Activated CD4-positive, alpha-beta memory T cell treated with anti-CD3 and anti-CD28 coated beads, Interleukin-2, amount 10 ng/mL, durations not matched to agents 7 days and 5 days (primary cell): ENCODE measurements around the gene FNDC3B. TPM values are rescaled to one million over a fixed set of nuclear protein-coding genes. Genes with fewer than 3 reads are reported as not detected.

Source experiments
- CTCF ChIA-PET: fragments of 350-600 bp; sonication (Branson Sonifier 250); formaldehyde crosslinking; loops from one replicate; lab custom pipeline; 2021; ENCODE audit warnings: antibody characterized with exemption, inconsistent platforms; lab: Charles Lee
- POLR2A ChIA-PET: fragments of 350-600 bp; sonication (Branson Sonifier 250); formaldehyde crosslinking; loops from one replicate; lab custom pipeline; 2021; ENCODE audit warnings: antibody characterized with exemption; lab: Charles Lee
- DNase-seq: peaks from one replicate; pipeline ENCODE4 v3.0.0-alpha.2; 2020
- H3K27ac Mint-ChIP-seq: one replicate; pipeline ENCODE4 v1.8.0; 2021; ENCODE audit warnings: mild to moderate bottlenecking, mixed read lengths
- H3K27me3 Mint-ChIP-seq: one replicate; pipeline ENCODE4 v1.8.0; 2021; ENCODE audit warnings: mixed read lengths
- H3K36me3 Mint-ChIP-seq: one replicate; pipeline ENCODE4 v1.8.0; 2021; ENCODE audit warnings: low read depth, mixed read lengths
- H3K4me1 Mint-ChIP-seq: one replicate; pipeline ENCODE4 v1.8.0; 2021; ENCODE audit warnings: mixed read lengths
- H3K4me3 Mint-ChIP-seq: one replicate; pipeline ENCODE4 v1.8.0; 2021; ENCODE audit warnings: mild to moderate bottlenecking, mixed read lengths
- H3K9me3 Mint-ChIP-seq: one replicate; pipeline ENCODE4 v1.8.0; 2021; ENCODE audit warnings: mixed read lengths
- total RNA-seq, 2 experiments: library from RNA; stranded (reverse); gene quantifications; one replicate each; pipeline ENCODE4 v1.2.3, GENCODE V29; 2021

Gene FNDC3B
- total RNA-seq, 2 experiments from 2014 or later: 21.6 to 21.8 TPM

DNA sequence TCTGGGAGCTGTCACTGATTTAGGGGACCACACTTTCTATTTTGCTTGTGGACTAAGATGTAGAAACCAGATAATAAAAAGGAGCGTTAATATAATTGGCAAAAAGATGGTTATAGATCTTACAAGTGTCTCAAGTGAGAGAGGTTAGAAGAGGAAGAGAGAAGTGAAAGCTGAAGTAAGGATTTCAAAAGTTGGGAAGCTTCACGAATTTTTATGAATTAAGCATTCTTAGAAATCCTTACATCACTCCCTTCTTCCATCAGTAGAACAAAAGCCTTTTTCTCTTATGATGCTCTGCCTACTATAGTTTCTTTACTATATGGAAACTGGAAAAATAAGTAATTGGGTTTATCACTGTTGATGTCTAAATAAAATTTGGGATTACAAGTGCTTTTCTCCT is 146.5 kb downstream of the FNDC3B start:
- Mint-ChIP-seq H3K27ac (no peak overlapping the region), H3K36me3 (no peaks in the 10 kb centered on the region), H3K4me1 (peaks cover 9% of the 10 kb centered on the region), H3K9me3 (no peaks in the 10 kb centered on the region), H3K4me3 (no peak overlapping the region), H3K27me3 (no peaks in the 10 kb centered on the region)
- ChIA-PET POLR2A (no interaction called here), CTCF (no interaction called here)
- DNase-seq: no peak

DNA sequence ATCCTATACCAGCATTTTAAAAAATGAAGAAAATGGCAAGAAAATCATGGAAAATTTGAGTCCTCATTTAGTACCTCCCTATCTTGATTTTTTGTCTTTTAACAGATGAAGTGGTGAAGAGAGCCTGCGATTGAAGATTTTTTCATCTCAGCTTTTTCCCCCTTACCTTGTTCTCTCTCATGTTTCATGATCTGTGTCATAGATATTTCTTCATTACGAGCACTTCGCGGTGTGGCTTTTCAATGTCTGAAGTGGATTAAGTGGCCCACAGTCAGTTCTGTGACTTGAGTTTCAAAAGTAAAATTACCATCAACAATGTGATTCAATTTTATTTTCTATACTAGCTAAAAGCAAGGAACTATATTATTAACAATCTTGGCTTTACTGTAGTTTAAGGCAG is 147.2 kb downstream of the FNDC3B start:
- no peak for DNase-seq
- Mint-ChIP-seq H3K4me1 (peaks cover 9% of the 10 kb centered on the region), H3K27ac (no peak overlapping the region), H3K4me3 (no peak overlapping the region), H3K27me3 (no peaks in the 10 kb centered on the region), H3K36me3 (no peaks in the 10 kb centered on the region), H3K9me3 (no peaks in the 10 kb centered on the region)
- CTCF ChIA-PET: no interaction called here
- POLR2A ChIA-PET: no interaction called here

DNA sequence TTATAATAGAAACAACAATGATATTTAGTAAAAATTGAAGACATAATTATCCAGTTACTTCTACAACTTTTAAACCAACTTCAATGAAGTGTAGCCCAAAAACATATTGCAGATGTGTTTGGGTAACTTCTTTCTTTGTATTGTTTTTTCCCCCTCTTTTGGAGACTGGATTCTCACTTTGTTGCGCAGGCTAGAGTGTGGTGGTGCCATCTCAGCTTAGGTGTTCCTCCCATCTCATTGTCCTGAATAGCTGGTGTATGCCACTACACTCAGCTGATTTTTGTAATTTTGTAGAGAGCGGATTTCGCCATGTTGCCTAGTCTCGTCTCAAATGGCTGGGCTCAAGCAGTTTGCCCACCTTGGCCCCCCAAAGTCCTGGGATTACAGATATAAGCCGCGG is 148.1 kb downstream of the FNDC3B start:
- no peaks in the 10 kb centered on the region for H3K36me3 Mint-ChIP-seq
- POLR2A ChIA-PET: no interaction called here
- no peak for DNase-seq
- peaks cover 2% of the 10 kb centered on the region for H3K4me1 Mint-ChIP-seq
- no peaks in the 10 kb centered on the region for H3K27me3 Mint-ChIP-seq
- CTCF ChIA-PET: no interaction called here
- H3K4me3 Mint-ChIP-seq: no peak overlapping the region
- no peaks in the 10 kb centered on the region for H3K9me3 Mint-ChIP-seq
- no peak overlapping the region for H3K27ac Mint-ChIP-seq

DNA sequence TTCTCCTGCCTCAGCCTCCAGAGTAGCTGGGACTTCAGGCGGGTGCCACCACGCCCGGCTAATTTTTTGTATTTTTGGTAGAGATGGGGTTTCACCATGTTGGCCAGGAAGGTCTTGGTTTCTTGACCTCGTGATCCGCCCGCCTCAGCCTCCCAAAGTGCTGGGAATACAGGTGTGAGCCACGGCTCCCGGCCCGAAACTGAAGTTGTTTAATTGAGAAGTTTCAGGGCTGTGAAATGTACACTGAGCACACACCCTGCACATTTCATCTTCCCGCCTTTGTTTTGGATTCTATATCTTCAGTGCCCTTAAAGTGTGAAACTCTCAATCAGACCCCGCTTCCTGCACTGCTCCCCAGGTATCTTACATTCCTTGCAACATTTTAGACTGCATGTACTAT is 149.1 kb downstream of the FNDC3B start:
- Mint-ChIP-seq H3K27me3 (no peaks in the 10 kb centered on the region), H3K36me3 (no peaks in the 10 kb centered on the region), H3K9me3 (no peaks in the 10 kb centered on the region), H3K4me1 (no peaks in the 10 kb centered on the region), H3K4me3 (no peak overlapping the region), H3K27ac (no peak overlapping the region)
- DNase-seq: no peak
- POLR2A ChIA-PET: no interaction called here
- CTCF ChIA-PET: interaction anchor here (0.6 kb wide), 1 partner anchor 236 kb away, joined by 3 read pairs; no protein-coding TSS in a partner anchor

DNA sequence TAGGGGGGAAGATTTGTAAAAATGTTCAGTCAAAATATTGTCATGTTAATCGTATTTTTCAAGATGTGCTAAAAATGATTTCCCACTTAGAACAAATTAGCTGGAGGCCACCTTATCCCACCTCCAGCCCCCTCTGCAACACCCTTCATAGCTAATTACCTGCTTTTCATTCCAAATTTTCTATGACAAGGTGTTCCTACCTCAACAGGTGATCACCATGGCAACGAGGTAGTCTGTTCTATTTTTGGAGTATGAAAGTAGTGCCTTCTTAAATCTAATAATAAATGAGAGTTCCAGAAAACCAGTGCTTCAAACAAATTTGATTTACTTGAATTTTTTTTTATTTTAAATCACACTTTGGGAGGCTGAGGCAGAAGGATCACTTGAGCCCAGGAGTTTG is 149.8 kb downstream of the FNDC3B start:
- POLR2A ChIA-PET: no interaction called here
- no peak for DNase-seq

DNA sequence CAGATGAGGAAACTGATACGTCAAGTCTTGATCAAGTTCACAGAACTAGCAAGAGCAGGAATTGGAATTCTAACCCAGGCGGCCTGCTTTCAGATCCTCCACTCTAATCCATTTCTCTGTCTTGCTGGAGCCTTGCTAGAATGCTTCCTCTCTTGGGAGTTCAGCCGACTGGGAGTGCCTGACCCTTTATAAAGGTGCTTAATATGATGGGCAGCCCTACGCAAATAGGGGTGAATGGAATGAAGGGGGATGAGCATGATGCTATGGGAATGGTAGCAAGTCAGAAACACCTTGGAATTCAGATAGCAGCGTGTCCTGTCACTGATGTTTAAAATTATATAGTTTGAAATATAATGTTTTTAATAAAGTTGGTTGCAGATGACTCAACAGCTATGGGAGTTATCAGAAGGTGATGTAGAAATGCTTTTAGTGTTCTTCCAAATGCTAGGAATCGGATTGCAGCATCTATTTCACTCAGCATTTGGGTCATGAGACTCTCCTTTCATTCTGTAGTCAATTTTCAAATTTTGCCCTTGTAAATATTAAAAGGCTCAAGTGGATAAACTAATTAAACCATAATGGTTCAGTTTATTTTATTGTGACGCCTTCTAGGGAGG is 150.7 kb downstream of the FNDC3B start:
- CTCF ChIA-PET: no interaction called here
- H3K4me3 Mint-ChIP-seq: no peak overlapping the region
- POLR2A ChIA-PET: no interaction called here
- no peaks in the 10 kb centered on the region for H3K9me3 Mint-ChIP-seq
- no peak overlapping the region for H3K27ac Mint-ChIP-seq
- no peaks in the 10 kb centered on the region for H3K4me1 Mint-ChIP-seq
- H3K27me3 Mint-ChIP-seq: no peaks in the 10 kb centered on the region
- H3K36me3 Mint-ChIP-seq: no peaks in the 10 kb centered on the region
- DNase-seq: no peak

More for the DNA sequence above, 149.8 kb downstream of the FNDC3B start:
- no peaks in the 10 kb centered on the region for H3K9me3 Mint-ChIP-seq
- H3K4me1 Mint-ChIP-seq: no peaks in the 10 kb centered on the region
- no peak overlapping the region for H3K4me3 Mint-ChIP-seq
- CTCF ChIA-PET: no interaction called here
- no peak overlapping the region for H3K27ac Mint-ChIP-seq
- H3K36me3 Mint-ChIP-seq: no peaks in the 10 kb centered on the region
- no peaks in the 10 kb centered on the region for H3K27me3 Mint-ChIP-seq

DNA sequence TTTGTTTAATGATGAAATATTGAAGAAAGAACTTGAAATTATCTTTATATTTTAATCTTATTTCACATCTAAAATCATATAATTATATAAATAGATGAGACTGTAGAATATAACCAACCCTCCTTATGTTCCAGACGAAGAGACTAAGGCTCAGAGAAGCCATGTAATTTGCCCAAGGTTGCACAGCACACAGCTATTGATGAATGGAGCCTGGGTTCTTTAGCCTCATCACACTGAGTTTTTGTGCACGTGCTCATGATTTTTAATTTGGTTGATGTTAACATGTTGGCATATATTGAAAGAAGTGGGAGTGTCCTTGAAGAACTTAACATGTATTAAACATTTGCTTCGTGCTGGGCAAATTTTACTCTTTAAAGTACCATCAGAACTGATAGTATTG is 151.6 kb downstream of the FNDC3B start:
- Mint-ChIP-seq H3K4me1 (no peaks in the 10 kb centered on the region), H3K27ac (no peak overlapping the region), H3K9me3 (no peaks in the 10 kb centered on the region), H3K27me3 (no peaks in the 10 kb centered on the region), H3K36me3 (no peaks in the 10 kb centered on the region), H3K4me3 (no peak overlapping the region)
- CTCF ChIA-PET: no interaction called here
- no peak for DNase-seq
- POLR2A ChIA-PET: no interaction called here

DNA sequence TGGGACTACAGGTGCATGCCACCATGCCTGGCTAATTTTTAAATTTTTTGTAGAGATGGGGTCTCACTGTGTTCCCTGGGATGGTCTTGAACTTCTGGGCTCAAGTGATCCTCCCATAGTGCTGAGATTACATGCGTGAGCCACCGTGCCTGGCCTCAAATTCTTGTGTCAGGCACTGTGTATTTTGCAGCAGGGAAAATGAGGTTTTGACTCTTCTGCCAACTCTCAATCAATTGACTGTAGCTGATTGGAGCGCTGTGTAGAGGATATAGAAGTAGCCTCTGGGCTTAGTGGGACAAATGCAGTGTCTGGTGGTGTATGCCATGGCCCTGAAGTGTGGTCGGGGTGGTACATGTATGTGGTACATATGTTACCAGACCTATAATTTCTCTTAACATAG is 152.3 kb downstream of the FNDC3B start:
- H3K9me3 Mint-ChIP-seq: no peaks in the 10 kb centered on the region

DNA sequence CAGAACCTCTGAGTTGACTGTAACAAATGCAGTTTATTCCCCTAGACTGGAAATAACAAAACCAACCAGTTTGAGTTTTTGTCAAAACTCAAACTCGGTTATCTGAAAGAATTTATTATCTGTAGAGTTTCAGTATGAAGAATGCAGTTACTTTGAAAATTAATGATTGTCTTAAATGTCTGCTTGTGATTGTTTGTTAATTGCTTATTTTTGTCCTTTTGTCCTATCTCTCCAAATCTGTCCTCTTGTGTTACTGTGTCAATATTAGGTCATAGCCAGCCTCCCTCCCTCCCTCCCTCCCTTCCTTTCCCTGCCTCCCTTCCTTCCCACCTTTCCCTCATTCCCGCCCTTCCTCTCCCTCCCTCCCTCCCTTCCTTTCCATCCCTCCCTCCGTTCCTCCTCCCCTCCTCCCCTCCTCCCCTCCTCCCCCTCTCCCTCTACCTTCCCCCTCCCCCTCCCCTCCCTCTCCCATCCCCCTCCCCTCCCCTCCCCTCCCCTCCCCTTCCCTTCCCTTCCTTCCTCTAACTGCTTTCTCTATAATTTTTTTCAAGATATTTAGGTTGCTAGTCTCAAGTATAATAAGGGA is 153.5 kb downstream of the FNDC3B start:
- no peak overlapping the region for H3K4me3 Mint-ChIP-seq
- CTCF ChIA-PET: no interaction called here

More for the DNA sequence above, 152.3 kb downstream of the FNDC3B start:
- Mint-ChIP-seq H3K36me3 (no peaks in the 10 kb centered on the region), H3K4me3 (no peak overlapping the region), H3K27me3 (no peaks in the 10 kb centered on the region), H3K4me1 (no peaks in the 10 kb centered on the region), H3K27ac (no peak overlapping the region)
- DNase-seq: no peak
- ChIA-PET CTCF (no interaction called here), POLR2A (no interaction called here)

DNA sequence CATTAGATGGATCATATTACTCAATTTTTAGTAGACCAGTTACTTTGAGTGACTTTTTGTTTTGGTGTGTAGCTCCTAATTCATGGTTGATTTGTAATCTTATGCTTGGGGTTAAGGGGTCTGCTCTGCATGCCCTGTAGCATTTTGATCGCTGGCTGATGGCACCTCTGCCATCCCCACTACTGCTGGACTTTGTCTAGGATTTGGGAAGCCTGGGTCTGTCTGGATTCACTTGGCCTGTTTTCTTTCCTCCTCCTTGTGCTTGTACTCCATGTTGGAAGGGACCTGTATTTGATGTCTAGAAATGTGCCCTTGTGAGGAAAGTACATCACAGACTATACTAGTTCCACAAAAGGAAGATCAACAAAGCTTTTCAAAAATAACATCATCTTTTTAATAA is 154.1 kb downstream of the FNDC3B start:
- no peak overlapping the region for H3K27ac Mint-ChIP-seq
- CTCF ChIA-PET: no interaction called here
- H3K27me3 Mint-ChIP-seq: no peaks in the 10 kb centered on the region
- H3K9me3 Mint-ChIP-seq: no peaks in the 10 kb centered on the region
- no peaks in the 10 kb centered on the region for H3K4me1 Mint-ChIP-seq
- POLR2A ChIA-PET: no interaction called here
- DNase-seq: no peak
- H3K4me3 Mint-ChIP-seq: no peak overlapping the region
- H3K36me3 Mint-ChIP-seq: peaks cover 1% of the 10 kb centered on the region

More for the DNA sequence above, 153.5 kb downstream of the FNDC3B start:
- Mint-ChIP-seq H3K27ac (no peak overlapping the region), H3K27me3 (no peaks in the 10 kb centered on the region), H3K9me3 (no peaks in the 10 kb centered on the region), H3K36me3 (no peaks in the 10 kb centered on the region), H3K4me1 (no peaks in the 10 kb centered on the region)
- POLR2A ChIA-PET: no interaction called here
- no peak for DNase-seq

DNA sequence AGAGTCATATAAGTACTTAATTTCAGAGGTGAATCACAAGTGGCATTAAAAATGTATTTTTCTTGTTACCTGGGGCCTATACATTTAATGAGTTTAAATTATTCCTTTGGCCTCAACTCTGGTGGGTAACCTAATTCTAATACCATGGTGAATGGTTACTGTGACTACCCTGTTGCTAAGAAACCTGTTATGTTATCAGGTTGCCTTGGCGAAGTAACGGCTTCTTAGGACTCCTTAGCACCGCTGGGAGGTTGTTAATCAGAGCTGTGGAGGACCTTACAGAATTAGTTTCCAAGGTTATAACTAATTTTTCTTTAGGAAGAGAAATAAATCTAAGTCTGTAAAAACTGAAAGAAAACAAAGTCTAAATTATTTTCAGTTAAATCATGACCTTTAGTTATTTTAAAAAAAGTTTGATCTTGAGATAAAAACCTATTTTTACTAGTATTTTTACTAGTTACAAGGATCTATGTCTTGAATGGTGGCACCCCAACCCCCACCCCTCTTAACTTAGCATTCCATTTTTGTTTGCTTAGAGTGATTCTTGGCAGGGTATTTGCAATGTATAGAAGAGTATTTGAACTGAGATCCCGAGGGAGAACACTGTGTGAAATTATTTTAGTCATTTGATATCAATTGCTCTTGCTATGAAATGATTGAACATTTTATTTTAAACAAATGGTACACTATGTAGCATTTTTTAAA is 155.5 kb downstream of the FNDC3B start:
- H3K27me3 Mint-ChIP-seq: no peaks in the 10 kb centered on the region
- peaks cover 2% of the 10 kb centered on the region for H3K9me3 Mint-ChIP-seq
- H3K36me3 Mint-ChIP-seq: peaks cover 7% of the 10 kb centered on the region
- CTCF ChIA-PET: no interaction called here
- no peak overlapping the region for H3K27ac Mint-ChIP-seq
- H3K4me3 Mint-ChIP-seq: no peak overlapping the region
- H3K4me1 Mint-ChIP-seq: no peaks in the 10 kb centered on the region
- POLR2A ChIA-PET: no interaction called here
- DNase-seq: no peak

DNA sequence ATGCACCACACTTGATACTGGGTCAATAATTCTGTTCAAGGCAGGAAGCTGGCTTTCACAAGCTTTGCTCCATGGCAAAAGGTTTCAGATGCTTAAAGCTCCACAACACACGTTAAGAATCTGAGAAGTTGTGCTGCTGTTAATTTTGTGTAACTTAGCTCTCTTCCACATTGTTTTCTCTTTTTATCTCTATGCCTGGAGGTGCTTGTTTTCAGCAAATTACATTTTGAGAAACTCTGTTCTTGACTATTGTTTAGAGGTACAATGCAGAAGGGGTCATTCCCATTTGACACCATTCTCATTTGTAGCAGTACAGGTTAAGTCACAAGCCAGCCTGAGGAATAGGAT is 156.0 kb downstream of the FNDC3B start:
- H3K36me3 Mint-ChIP-seq: peaks cover 9% of the 10 kb centered on the region
- DNase-seq: no peak
- peaks cover 2% of the 10 kb centered on the region for H3K9me3 Mint-ChIP-seq
- H3K4me1 Mint-ChIP-seq: no peaks in the 10 kb centered on the region
- H3K4me3 Mint-ChIP-seq: no peak overlapping the region
- CTCF ChIA-PET: no interaction called here
- H3K27me3 Mint-ChIP-seq: no peaks in the 10 kb centered on the region
- H3K27ac Mint-ChIP-seq: no peak overlapping the region
- POLR2A ChIA-PET: no interaction called here

DNA sequence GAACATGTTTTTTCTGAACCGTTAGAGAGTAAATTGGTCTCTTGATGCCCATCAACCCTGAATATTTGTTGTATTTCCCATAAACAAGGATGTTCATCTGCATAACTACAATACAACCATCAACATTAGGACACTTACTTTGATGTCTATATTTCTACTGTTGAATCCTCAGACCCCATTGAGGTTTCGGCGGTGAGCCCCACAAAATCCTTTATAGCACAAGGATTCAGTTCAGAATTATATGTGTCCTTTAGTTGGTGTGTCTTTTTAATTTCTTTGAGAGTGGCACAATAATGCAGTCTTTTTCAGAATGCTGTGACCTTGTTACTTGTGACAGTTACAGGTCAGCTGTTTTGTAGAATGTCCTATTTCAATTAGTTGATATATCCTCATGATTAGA is 158.0 kb downstream of the FNDC3B start:
- Mint-ChIP-seq H3K36me3 (peaks cover 13% of the 10 kb centered on the region), H3K4me3 (no peak overlapping the region), H3K27ac (no peak overlapping the region), H3K4me1 (no peaks in the 10 kb centered on the region), H3K27me3 (no peaks in the 10 kb centered on the region), H3K9me3 (peaks cover 2% of the 10 kb centered on the region)
- ChIA-PET CTCF (no interaction called here), POLR2A (no interaction called here)
- no peak for DNase-seq

DNA sequence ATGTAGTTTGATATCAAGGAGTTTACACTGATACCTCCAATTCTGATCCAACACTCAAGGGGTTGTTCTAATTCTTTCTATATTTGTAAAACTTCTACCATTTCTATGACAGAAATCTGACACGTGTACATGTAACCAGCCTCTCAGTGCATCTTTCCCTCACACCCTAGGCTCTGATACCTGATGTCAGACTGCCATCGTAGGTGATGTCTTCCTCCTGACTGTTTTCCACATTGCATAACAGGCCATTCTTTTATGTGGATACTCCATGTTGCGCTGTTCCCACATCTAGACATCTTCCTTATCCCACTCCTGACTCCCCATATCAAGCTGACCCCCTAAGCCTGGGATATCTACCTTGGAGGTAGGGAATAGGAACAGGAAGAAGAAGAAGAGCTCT is 159.1 kb downstream of the FNDC3B start:
- CTCF ChIA-PET: no interaction called here
- POLR2A ChIA-PET: no interaction called here
- peaks cover 15% of the 10 kb centered on the region for H3K36me3 Mint-ChIP-seq
- no peaks in the 10 kb centered on the region for H3K27me3 Mint-ChIP-seq
- no peaks in the 10 kb centered on the region for H3K4me1 Mint-ChIP-seq
- no peak overlapping the region for H3K27ac Mint-ChIP-seq
- H3K4me3 Mint-ChIP-seq: no peak overlapping the region
- peaks cover 2% of the 10 kb centered on the region for H3K9me3 Mint-ChIP-seq
- DNase-seq: no peak
